ENCODE measurements around the gene CDCA4.

DNA sequence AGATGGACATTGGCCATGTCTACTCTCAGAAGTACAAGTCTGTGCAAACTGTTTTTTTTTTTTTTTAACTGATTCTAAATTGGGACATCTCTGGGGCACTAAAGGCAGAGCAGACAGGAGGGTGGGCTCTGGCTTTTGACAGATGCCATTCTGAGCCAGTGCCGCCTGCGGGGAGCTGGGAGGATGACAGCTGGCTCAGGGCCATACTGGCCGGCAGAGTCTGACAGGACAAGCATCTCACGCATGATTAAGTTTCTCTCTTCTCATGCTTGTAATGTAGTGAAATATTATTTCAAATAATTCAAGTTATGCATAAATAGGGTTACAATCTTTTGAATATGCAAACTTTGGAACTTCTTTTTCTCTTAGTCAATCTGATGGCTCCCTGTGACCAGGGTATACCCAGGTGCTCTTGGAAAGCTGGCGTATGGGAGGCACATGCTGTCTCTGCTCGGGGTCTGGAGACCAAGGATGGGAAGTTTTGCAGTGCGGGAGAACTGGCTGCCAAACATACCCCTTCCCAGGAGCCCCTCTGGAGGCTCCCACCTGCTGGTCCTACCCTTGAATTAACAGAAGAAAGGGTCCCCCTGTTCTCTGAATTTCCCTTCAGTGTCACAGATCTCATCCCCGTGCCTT, 7.6 kb downstream of the CDCA4 start:
- TF ChIP-seq POLR2A (IDR thresholded peaks at IDR 0.05) = no peak
- TF ChIP-seq, protein P1, sequence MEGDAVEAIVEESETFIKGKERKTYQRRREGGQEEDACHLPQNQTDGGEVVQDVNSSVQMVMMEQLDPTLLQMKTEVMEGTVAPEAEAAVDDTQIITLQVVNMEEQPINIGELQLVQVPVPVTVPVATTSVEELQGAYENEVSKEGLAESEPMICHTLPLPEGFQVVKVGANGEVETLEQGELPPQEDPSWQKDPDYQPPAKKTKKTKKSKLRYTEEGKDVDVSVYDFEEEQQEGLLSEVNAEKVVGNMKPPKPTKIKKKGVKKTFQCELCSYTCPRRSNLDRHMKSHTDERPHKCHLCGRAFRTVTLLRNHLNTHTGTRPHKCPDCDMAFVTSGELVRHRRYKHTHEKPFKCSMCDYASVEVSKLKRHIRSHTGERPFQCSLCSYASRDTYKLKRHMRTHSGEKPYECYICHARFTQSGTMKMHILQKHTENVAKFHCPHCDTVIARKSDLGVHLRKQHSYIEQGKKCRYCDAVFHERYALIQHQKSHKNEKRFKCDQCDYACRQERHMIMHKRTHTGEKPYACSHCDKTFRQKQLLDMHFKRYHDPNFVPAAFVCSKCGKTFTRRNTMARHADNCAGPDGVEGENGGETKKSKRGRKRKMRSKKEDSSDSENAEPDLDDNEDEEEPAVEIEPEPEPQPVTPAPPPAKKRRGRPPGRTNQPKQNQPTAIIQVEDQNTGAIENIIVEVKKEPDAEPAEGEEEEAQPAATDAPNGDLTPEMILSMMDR (IDR thresholded peaks at IDR 0.05 in 8 of 11, conservative IDR thresholded peaks at IDR 0.05 in 3 of 11) = no peak

Data from spleen (tissue), 7 donors.